H1 (cell line): ENCODE data around the gene TMEM114. TPM values are rescaled to one million over a fixed set of nuclear protein-coding genes. Genes with fewer than 3 reads are reported as not detected.

Source experiments
- GTF2F1 ChIP-seq: IDR thresholded peaks from 2 replicates; pipeline ENCODE4 v1.6.1; 2012; ENCODE audit warnings: low read depth, low read length, improper control_type of control experiment, borderline replicate concordance
- JUND ChIP-seq: IDR thresholded peaks from 2 replicates; pipeline ENCODE4 v1.6.1; 2011; ENCODE audit warnings: mild to moderate bottlenecking, improper control_type of control experiment, low read length
- KDM5A ChIP-seq: fragments of 200-600 bp; IDR thresholded peaks from 2 replicates; pipeline ENCODE4 v1.7.1; 2012; ENCODE audit warnings: mild to moderate bottlenecking, low read length, inconsistent platforms, mixed read lengths
- RAD21 ChIP-seq, 2 experiments: IDR thresholded peaks in 1 of 2; conservative IDR thresholded peaks in 1 of 2; 2 replicates each; pipeline ENCODE4 v1.6.1; 2011; ENCODE audit warnings: low read depth in 2 of 2, low read length in 2 of 2, improper control_type of control experiment in 1 of 2, inconsistent platforms in 1 of 2, mild to moderate bottlenecking in 1 of 2, moderate library complexity in 1 of 2
- SIN3A ChIP-seq, 2 experiments: IDR thresholded peaks in 1 of 2; conservative IDR thresholded peaks in 1 of 2; 2 replicates each; pipeline ENCODE4 v1.6.1; 2011 to 2012; ENCODE audit warnings: low read length in 2 of 2, improper control_type of control experiment in 1 of 2, low read depth in 1 of 2, mild to moderate bottlenecking in 1 of 2
- SIX5 ChIP-seq: IDR thresholded peaks from 2 replicates; pipeline ENCODE4 v1.6.1; 2011; ENCODE audit warnings: mild to moderate bottlenecking, low read depth, low read length
- SP1 ChIP-seq: IDR thresholded peaks from 2 replicates; pipeline ENCODE4 v1.6.1; 2011; ENCODE audit warnings: low read depth, low read length
- SP4 ChIP-seq: IDR thresholded peaks from 2 replicates; pipeline ENCODE4 v1.6.1; 2012; ENCODE audit warnings: low read length, inconsistent platforms
- polyA plus RNA-seq, 7 experiments: library from polyadenylated mRNA; depleted of rRNA in 3 of 7; stranded (reverse) in 5 of 7; unstranded in 2 of 7; fragments of >200 nt in 5 of 7; fragments of 200-250 nt in 2 of 7; gene quantifications; 1 replicate in 5 of 7; 2 replicates in 1 of 7; 4 replicates in 1 of 7; pipeline versions ENCODE4 v1.2.1 to v1.2.3, GENCODE V29; 2011 to 2013; ENCODE audit warnings: missing spikeins in 2 of 7, mixed read lengths in 2 of 7
- total RNA-seq: library from RNA; stranded (reverse); fragmentation: NEBNext Ultra II Directional; extraction: Animal tissue kit (Norgen Biotek cat#: 25700); gene quantifications from 2 replicates; pipeline ENCODE4 v1.2.1, GENCODE V29; 2021

The TMEM114 gene
- total and polyA plus RNA-seq, 2 of the 8 experiments (the other 6 are each of a cell fraction or from before 2014, with no cell fraction given) = 1.6 to 2.9 TPM

DNA sequence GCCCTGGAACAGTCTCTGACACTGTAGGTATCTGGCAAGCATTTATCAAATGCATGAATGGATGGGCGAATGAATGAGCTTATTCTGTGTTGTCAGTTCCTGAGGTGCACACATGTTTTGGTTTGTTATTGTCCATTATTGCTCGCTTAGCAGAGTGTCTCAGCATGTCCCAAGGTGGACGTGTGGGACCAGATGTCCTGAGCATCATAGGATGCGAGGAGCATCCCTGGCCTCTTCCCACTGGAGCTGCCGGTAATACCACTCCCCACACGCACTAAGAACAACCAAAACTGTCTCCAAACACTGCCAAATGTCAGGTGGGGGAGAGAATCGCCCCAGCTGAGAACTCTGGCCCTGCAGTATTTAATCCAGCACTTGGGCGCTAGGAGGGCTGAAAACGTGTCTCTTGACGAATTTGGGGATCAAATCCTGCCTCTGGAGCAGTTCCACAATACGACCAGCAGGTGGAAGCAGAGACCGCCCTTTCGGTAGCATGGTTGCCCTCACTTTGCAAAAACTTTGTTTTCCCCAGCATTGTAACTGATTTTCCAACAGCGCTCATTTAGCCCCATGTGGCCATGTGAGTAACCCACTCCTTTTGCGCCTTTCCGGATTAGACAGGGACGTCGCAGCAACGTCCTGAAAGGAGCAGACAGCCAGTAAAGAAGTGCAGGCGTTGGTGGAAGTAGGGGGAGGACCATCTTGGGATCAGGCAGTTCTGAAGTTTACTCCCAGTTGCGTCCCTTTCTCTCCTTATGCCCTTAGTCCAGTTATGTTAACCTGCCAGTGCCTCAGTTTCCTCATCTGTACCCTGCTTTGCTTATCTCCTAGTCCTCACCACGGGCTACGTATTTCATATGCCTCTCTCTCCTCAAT is 22.7 kb downstream of the TMEM114 start (continued):
- TF ChIP-seq RAD21 (IDR thresholded peaks at IDR 0.05 in 1 of 2, conservative IDR thresholded peaks at IDR 0.05 in 1 of 2; ENCODE audit: low read depth in 2 of 2, low read length in 2 of 2) = peak; percentile 99 to 100
- TF ChIP-seq KDM5A = no peak
- TF ChIP-seq SIX5 = no peak
- no peak for TF ChIP-seq SP4
- peak; percentile 71 for TF ChIP-seq JUND
- no peak for TF ChIP-seq GTF2F1
- TF ChIP-seq SP1 = 0 out of 2 replicates have a peak, but pooled peaks have one; percentile 42
- TF ChIP-seq SIN3A (conservative IDR thresholded peaks at IDR 0.05 in 1 of 2, IDR thresholded peaks at IDR 0.05 in 1 of 2; ENCODE audit: low read depth in 1 of 2, low read length in 2 of 2) = peak in 1 of 2 experiments; percentile 85; a peak in 1 of 4 replicates
